Nephron (organoid): Measurements from ENCODE around the gene NR2F6.

Source experiments
- H3K27ac Mint-ChIP-seq, 3 experiments: 2 replicates each; pipeline ENCODE4 v1.8.0; 2020; ENCODE audit warnings: mixed read lengths in 3 of 3, mild to moderate bottlenecking in 2 of 3, moderate library complexity in 1 of 3
- H3K27me3 Mint-ChIP-seq: 2 replicates; pipeline ENCODE4 v1.8.0; 2021; ENCODE audit warnings: low read depth, mild to moderate bottlenecking, moderate library complexity, mixed read lengths
- H3K36me3 Mint-ChIP-seq: 2 replicates; pipeline ENCODE4 v1.8.0; 2020; ENCODE audit warnings: low read depth, mixed read lengths
- H3K4me1 Mint-ChIP-seq: 2 replicates; pipeline ENCODE4 v1.8.0; 2020; ENCODE audit warnings: mixed read lengths
- H3K4me3 Mint-ChIP-seq, 3 experiments: 2 replicates each; pipeline ENCODE4 v1.8.0; 2020; ENCODE audit warnings: mild to moderate bottlenecking in 3 of 3, mixed read lengths in 3 of 3, moderate library complexity in 2 of 3
- H3K9me3 Mint-ChIP-seq: 2 replicates; pipeline ENCODE4 v1.8.0; 2020; ENCODE audit warnings: mixed read lengths
- CTCF ChIP-seq, 3 experiments: fragments of 200-600 bp; sonication (generic); IDR thresholded peaks; one replicate each; pipeline ENCODE4 v1.5.0; 2021; ENCODE audit warnings: antibody characterized with exemption in 3 of 3; ENCODE audit not compliant: unreplicated experiment in 3 of 3

NR2F6 gene

GRCh38 chr19:17237747-17238706, 7.7 kb downstream of the NR2F6 start:
- no peak for TF ChIP-seq CTCF (IDR thresholded peaks at IDR 0.05; ENCODE audit: unreplicated experiment in 3 of 3)
- Mint-ChIP-seq H3K27ac (no peak overlapping the region), H3K4me1 (peaks cover 18% of the 10 kb centered on the region)

GRCh38 chr19:17236811-17237543, 8.7 kb downstream of the NR2F6 start:
- Mint-ChIP-seq H3K9me3 (no peaks in the 10 kb centered on the region), H3K36me3 (peaks cover 21% of the 10 kb centered on the region), H3K4me1 (peaks cover 15% of the 10 kb centered on the region), H3K27me3 (no peaks in the 10 kb centered on the region), H3K27ac (no peak overlapping the region), H3K4me3 (peak overlapping the region; percentile 27 to 68 (median 50))
- no peak for TF ChIP-seq CTCF (IDR thresholded peaks at IDR 0.05; ENCODE audit: unreplicated experiment in 3 of 3)

More at GRCh38 chr19:17237747-17238706, 7.7 kb downstream of the NR2F6 start:
- H3K4me3 Mint-ChIP-seq, result peak overlapping the region; percentile 37 to 68 (median 43)
- no peaks in the 10 kb centered on the region for H3K9me3 Mint-ChIP-seq
- H3K36me3 Mint-ChIP-seq, result peaks cover 16% of the 10 kb centered on the region
- no peaks in the 10 kb centered on the region for H3K27me3 Mint-ChIP-seq

GRCh38 chr19:17235971-17236777, 9.5 kb downstream of the NR2F6 start:
- H3K9me3 Mint-ChIP-seq, result no peaks in the 10 kb centered on the region
- H3K4me3 Mint-ChIP-seq, result peak overlapping the region in 2 of 3 experiments; percentile 30 to 76
- peaks cover 23% of the 10 kb centered on the region for H3K36me3 Mint-ChIP-seq
- TF ChIP-seq CTCF (IDR thresholded peaks at IDR 0.05; ENCODE audit: unreplicated experiment in 3 of 3), result no peak
- H3K27ac Mint-ChIP-seq, result no peak overlapping the region
- H3K27me3 Mint-ChIP-seq, result no peaks in the 10 kb centered on the region
- H3K4me1 Mint-ChIP-seq, result peaks cover 14% of the 10 kb centered on the region

DNA sequence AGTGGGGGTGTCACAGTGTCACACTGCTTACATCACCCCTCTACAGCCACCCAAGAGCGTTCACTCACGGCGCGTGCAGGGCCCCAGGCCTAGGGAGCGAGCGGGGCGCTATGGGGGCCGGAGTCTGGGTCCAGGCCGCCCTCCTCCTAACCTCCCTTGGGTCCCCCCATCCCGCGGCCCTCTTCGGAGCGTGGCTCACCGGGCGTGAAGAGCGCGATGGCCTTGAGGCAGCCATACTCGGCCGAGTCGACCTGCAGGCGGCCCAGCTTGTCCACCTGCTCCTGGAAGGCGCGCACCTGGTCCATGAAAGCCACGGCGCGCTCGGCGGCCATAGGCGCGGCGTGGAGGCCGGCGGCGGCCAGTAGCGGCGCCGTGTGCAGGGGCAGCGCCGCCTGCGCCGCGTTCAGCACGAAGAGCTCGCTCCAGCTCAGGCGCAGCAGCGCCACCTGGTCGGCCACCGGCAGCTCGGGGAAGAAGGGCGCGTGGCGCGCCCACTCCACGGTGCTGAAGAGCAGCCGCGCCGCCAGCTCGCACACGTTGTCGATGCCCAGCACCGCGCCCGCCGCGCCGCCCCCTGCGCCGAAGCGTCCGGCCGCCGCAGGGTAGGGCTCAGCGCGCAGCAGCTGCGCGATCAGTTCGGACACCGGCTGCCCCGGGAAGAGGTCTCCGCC, 10.3 kb downstream of the NR2F6 start:
- peak overlapping the region in 2 of 3 experiments; percentile 56 to 76 for H3K4me3 Mint-ChIP-seq
- peaks cover 31% of the 10 kb centered on the region for H3K36me3 Mint-ChIP-seq
- no peaks in the 10 kb centered on the region for H3K27me3 Mint-ChIP-seq
- TF ChIP-seq CTCF (IDR thresholded peaks at IDR 0.05; ENCODE audit: unreplicated experiment in 3 of 3), result peak; percentile 32 to 54 (median 46)
- H3K27ac Mint-ChIP-seq, result no peak overlapping the region
- H3K9me3 Mint-ChIP-seq, result no peaks in the 10 kb centered on the region
- H3K4me1 Mint-ChIP-seq, result peaks cover 7% of the 10 kb centered on the region

GRCh38 chr19:17234911-17235299, 10.8 kb downstream of the NR2F6 start:
- no peak for TF ChIP-seq CTCF (IDR thresholded peaks at IDR 0.05; ENCODE audit: unreplicated experiment in 3 of 3)
- Mint-ChIP-seq H3K36me3 (peaks cover 36% of the 10 kb centered on the region), H3K4me1 (peaks cover 7% of the 10 kb centered on the region), H3K27me3 (no peaks in the 10 kb centered on the region), H3K4me3 (peak overlapping the region in 2 of 3 experiments; percentile 56 to 76), H3K9me3 (no peaks in the 10 kb centered on the region), H3K27ac (no peak overlapping the region)
